ENCODE measurements around the gene C10orf90.

C10orf90 gene

GRCh38 chr10:126673565-126673964 lies 3.1 kb upstream of the C10orf90 start:
- DNase-seq (ENCODE audit: low read depth) = no peak

DNA sequence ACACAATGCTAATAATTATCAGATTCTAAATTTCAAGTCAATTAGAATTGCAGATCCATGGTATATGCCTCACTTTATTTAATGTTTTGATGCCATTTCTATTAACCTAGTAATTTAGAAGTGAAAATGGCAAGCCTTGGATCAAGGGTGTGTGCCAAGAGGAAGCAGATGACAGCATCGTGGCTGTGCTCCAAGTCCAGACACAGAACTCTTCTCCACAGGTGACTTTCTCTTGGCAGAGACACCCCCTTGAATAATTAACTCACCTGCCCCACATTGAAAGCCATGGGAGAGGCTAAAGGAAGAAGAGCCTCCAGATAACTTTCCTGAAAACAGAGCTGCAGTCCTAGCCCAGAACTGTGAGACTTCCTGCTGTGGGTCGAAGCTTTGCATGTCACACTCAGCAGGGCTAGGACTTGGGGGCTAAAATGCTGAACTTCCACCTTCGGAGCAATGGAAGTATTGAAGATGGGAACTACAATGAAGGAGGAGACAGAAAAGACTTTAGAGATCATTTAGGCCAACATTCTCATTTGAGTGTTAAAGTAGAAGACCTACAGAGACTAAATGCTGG lies 996 bp upstream of the C10orf90 start:
- no peak for DNase-seq (ENCODE audit: low read depth)

DNA sequence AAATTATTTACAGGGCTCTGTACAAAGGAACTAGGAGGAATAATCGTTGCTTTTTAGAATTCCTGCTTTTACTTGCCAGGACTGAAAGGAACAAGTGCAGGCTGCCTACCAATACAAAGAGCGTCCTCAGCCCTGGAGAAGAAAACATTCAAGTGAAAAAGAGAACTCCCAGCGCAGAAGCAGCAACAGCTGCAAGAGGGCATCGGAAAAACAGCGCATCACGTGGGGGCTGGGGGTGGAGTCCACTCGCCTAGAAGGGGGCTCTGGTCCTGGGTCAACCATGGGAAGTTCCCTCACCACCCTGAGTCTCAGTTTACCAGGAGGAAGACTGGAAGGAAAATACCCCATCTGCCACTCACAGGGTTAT lies 385 bp upstream of the C10orf90 start:
- DNase-seq (ENCODE audit: low read depth) = no peak

DNA sequence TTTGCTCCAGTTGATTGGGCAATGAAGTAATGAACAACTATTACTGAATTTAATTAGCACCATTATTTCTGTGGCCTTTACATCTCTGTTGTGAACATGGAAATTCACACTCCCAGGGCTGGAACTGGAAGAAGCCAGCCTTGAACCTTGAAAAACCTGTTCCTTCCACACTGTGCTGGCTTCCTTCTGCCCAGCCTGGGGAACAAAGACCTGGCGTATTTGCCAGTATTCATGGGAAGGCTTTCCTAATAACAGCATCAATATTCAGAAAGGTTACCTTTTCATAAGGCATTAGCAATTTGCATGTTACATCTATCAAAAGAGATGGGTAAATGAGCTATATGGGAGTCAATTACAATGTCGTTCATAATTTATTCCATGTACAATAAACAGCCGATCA lies 1.3 kb downstream of the C10orf90 start:
- DNase-seq (ENCODE audit: low read depth) = no peak

DNA sequence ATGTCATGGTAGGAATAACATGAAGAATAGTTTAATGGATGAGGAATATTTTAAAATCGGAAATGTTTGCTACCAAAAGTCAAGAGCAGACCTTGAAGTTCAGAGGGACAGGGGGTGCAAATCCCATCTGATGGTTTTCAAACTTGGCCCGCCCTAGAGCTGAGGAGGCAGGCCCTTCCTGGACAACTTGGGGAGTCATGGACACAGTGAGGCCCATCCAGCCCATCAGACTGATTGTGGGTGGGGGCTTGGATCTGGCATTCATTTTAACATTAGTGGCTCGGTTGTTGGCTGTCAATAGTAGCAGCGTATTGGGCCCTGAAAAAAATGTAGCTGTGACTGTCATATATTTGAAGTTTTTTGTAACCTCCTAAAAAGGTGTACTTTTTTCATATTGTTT lies 2.0 kb downstream of the C10orf90 start:
- DNase-seq (ENCODE audit: low read depth) = no peak

GRCh38 chr10:126667568-126667967 lies 2.9 kb downstream of the C10orf90 start:
- DNase-seq (ENCODE audit: low read depth) = no peak

GRCh38 chr10:126665207-126665606 lies 5.3 kb downstream of the C10orf90 start:
- no peak for DNase-seq (ENCODE audit: low read depth)

DNA sequence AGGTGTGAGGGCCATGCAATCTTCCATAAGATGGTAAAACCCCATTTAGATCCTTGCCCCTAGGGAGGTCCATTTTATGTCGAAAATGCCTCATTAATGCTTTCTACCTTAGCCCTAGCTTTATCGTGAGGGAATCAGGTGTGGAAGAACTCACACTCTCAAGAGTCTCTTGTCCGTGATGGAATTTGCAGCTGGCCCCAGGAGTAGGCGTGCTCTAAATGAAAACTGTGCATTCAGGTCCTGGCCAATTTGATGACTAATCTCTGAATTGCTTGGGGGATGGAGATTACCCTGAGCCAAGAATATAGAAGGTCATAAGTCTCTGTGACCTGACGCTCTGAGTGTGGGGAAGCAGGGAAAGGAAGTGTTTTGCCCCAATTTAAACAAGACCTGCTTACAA lies 6.6 kb downstream of the C10orf90 start:
- DNase-seq (ENCODE audit: low read depth) = no peak

DNA sequence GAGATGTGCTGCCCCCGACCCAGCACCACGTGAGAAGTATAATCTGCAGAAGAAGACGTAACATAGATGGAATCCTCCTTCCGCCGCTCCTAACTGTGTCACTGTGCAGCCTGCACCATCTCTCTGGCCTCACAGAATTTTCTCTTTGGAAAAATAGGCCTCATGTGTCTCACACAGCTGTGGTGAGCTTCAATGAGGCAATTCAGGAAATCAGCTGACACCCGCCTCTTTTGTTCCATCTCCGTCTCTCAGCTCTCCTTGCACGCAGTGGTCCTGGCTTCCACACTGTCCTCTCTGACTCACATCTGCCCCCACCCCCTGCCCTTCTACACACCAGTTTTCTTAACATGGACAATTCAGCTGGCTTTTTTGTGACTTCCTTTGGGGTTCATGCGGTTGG lies 7.2 kb downstream of the C10orf90 start:
- DNase-seq (ENCODE audit: low read depth) = peak; percentile 1

DNA sequence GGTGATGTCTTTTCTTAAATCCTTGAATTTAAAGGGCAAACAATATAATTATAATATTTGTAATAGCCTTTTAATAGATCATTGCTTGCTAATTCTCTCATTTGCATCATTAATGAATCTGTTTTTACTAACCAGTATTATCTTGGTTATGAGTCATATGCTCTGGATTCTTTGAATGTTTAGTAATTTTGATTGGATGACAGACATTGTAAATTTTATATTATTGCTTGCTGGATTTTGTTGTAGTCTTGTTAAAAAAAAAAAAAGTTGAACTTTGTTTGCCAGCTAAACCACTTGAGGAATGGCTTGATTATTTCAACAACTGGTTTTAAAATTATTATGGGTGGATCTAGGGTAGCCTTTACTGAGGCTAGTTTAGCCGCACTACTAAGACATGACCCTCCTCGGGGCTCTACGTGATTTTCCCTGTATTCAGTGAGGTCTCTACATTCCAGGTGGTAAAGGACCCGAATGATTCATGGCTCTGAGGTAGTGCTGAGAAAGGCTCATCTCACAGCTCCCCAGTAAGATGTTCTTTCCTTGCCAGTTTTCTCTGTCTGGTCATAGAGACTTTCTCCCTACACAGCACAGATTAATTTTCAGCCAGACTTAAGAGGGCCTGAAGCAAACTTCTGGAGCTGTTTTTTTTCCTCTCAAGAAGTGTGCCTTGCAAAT lies 8.5 kb downstream of the C10orf90 start:
- DNase-seq (ENCODE audit: low read depth) = no peak

DNA sequence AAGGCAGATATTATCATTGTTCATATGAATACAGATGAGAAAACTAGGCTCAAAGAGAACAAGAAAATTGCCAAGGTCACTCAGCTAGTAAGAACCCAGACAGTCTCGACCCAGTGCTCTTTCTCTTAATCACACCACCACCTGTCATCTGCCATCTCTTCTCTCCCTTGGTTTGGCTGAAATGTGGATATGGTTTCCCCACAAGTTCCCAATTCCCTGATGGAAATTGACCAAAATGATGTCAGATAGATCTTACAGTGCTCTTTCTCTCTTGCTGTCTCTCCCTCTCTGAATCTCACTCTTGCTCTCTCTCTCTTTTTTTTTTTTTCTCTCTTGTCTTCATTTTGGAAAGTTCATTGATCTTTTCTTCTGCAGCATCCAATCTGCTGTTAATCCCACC lies 9.1 kb downstream of the C10orf90 start:
- no peak for DNase-seq (ENCODE audit: low read depth)

DNA sequence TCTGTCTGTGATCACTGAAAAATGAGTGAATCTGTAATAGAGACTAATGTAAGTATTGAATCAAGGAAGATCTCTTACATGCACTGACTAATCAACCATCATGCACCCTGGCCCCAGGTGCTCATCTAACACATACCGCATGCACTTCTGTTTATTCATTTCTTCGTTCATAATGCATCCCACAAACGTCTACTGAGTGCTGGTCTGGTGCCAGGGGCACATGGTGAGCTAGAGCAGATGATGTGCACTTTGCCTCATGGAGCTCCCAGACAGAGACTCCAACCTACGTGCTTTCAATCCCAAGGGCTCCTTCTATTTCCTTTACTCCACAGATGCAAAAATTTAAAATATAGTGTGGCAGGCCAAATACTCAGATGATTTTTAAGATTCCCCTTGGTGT lies 10.7 kb downstream of the C10orf90 start:
- no peak for DNase-seq (ENCODE audit: low read depth)

DNA sequence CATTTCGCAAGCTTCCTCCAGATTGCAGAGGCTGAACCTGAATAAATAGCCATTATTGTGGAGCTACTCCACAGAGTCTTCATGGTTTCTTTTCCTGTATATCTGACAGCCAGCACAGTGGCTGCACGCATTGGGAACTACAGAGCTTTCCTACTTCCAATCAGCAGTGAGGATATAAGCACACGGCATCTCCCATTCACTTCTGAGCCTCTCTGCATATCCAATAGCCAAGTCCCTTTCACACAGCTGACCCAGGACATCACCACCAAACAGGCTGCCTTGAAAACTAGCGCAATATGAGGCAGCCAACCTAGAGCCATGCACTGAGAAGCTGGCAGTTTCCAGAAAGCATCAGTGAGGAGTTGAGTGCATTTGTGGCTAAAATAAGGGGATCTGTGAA lies 11.6 kb downstream of the C10orf90 start:
- DNase-seq (ENCODE audit: low read depth) = no peak

GRCh38 chr10:126654579-126654978 lies 15.9 kb downstream of the C10orf90 start:
- DNase-seq (ENCODE audit: low read depth) = no peak

DNA sequence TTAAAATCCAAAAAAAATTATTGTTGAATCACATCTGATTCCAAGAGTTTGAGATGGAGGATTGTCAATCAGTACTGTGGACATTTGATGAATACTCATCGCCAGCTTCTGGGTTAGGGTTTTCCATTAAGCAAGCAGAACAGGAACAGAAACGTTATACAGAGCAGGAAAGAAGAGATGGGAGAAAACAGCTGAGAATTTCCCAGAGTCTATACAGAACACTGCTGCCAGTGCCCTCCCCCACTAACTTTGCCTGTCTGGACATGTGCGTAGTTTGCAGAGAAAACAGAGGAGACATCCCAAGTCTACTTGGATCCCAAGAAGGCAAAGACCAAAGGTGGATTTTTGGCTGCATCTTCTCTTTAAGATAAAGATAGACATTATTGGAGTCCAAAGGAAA lies 19.0 kb downstream of the C10orf90 start:
- no peak for DNase-seq (ENCODE audit: low read depth)

DNA sequence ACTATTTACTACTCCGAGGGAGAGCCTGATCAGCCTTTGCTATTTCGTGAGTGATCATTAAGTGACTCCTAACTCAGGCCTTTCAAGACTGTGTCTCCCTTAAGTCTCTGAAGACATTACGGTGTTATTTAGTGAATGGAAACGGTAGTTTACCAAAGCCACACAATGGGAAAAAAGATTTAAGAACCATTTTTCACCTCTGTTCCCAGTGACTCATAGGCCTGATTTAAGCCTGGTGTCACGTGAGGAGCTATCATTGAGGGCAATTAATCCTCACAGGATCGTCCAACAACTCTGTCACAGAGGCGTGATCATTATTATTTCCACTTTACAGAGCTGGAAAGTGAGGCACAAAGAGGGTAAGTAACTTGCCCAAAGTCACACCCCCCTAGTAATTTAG lies 20.3 kb downstream of the C10orf90 start:
- no peak for DNase-seq (ENCODE audit: low read depth)

DNA sequence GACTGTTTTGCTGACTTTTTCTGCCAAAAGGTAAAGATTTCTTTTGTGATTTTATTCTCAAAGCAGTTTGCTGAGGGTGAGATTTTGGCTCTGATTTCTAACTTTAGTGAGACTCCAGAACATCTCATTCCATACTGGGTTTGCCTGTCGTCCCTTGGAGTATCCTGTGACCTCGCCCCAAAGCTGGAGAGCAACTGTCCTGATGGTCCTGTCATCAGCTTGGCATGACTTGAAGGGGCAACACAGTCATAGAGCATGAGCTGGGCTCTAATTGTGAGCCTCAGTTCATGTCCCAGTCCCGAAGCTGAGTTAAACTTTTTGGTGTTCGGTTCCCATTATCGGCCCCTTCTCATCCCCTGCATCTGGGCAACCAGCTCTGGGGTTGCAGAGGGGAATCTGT lies 23.4 kb downstream of the C10orf90 start:
- DNase-seq (ENCODE audit: low read depth) = no peak

DNA sequence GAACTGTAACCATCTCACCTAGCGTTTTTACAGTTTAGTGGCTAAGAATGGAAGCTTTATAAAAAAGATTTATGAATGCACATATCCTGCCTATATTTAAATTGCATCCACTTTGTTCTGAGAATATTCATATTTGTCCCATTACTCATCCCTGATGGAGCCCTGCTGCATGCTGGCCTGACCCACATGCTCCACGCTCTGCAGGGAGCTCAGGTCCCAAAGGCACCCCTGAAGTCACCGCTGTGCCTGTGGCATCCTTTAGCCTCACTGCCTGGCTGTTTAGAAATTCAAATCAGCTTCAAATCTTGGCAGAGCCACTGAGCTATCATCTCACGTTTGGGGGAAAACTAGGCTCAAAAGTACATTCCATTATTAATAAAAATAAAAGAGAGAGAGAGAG lies 24.4 kb downstream of the C10orf90 start:
- no peak for DNase-seq (ENCODE audit: low read depth)

GRCh38 chr10:126640401-126640800 lies 30.1 kb downstream of the C10orf90 start:
- DNase-seq (ENCODE audit: low read depth) = no peak

DNA sequence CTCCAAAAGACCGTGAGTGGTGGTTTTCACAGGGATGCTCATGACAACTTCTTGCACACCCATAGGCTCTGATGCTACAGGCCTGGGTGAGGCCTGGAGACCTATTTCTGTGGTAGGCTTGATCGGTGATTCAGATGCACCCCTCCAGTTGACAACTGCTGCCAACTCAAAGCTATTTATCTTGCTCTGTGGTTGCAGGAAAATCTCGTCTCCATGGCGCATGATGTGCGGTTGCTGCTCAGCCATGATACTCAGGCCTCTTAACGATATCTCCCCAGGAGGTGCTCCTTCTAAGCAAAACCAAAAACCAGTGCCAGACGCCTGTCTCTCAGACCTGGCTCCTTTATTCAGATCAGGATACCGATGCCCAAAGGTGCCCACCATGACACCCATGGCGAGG lies 31.4 kb downstream of the C10orf90 start:
- no peak for DNase-seq (ENCODE audit: low read depth)

GRCh38 chr10:126638542-126638941 lies 32.0 kb downstream of the C10orf90 start:
- DNase-seq (ENCODE audit: low read depth) = no peak

DNA sequence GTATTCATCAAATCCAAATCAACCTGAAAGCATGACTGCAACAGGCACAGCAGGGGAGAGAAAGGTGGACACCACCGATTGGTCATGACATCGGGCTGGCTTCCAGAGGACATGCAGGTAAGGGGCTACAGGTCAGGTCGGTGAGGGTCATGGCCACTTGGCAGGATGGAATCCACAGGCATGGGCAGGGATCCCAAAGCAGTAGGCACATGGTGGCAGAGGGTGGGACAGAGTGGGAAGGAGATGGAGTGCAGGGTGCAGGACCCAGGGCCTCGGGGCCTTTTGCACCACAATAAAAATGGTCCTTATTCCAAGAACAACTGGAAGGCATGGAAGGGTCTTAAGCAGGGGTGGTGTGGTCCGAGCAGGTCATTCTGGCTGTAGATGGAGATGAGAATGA lies 33.0 kb downstream of the C10orf90 start:
- DNase-seq (ENCODE audit: low read depth) = no peak

DNA sequence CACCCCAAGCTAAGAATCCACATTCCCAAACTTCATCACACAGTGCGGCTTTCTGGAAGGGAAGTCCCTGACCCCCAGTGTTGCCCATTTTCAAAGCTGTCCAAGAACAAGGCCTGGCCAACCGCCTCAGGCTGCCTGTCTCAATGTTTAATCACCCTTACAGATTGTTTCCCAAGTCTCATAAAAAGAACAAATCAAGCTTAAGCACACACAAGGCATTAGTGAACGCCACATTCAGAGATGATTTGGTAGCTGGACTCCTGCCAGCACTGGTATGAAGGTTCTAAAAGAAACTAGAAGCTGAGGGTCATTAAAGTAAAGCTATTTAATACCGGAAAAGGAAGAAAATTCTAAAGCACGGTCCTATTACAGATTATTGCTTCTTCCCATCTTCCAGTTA lies 35.6 kb downstream of the C10orf90 start:
- no peak for DNase-seq (ENCODE audit: low read depth)

DNA sequence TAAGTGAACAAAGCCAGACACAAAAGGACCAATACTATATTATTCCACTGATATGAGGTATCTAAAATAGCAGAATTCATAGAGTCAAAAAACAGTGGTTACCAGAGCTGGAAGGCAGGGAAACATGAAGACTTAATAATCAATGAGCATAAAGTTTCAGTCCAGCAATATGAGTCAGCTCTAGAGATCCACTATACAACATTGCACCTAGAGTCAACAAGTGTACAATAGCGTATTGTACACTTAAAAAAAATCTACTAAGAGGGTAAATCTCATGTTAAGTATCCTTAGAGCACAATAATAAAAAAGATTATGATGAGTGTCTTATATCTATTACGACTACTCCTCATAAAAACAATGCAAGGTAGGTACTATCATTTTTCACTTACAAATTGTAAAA lies 36.1 kb downstream of the C10orf90 start:
- DNase-seq (ENCODE audit: low read depth) = no peak
